ENCODE data around the gene ZP1.

ZP1 gene

DNA sequence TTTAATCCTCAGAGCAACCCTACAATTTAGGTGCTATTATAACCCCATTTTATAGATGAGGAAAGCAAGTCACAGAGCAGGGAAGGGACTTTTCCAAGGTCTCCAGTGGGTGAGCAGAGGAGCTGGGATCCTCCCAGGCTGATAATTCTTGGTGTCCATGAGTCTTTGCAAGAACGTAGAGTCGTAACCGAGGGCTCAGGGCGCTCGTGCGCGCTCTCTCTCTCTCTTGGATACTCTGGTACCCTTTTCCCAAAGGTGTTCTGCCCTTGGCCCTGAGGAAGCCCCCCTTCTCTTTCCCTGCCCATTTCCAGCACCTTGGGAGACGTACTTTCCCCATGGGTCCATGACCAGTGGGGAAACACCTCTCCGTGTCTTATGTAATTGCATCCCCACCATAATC is 5.2 kb upstream of the ZP1 start:
- DNase-seq: no peak

DNA sequence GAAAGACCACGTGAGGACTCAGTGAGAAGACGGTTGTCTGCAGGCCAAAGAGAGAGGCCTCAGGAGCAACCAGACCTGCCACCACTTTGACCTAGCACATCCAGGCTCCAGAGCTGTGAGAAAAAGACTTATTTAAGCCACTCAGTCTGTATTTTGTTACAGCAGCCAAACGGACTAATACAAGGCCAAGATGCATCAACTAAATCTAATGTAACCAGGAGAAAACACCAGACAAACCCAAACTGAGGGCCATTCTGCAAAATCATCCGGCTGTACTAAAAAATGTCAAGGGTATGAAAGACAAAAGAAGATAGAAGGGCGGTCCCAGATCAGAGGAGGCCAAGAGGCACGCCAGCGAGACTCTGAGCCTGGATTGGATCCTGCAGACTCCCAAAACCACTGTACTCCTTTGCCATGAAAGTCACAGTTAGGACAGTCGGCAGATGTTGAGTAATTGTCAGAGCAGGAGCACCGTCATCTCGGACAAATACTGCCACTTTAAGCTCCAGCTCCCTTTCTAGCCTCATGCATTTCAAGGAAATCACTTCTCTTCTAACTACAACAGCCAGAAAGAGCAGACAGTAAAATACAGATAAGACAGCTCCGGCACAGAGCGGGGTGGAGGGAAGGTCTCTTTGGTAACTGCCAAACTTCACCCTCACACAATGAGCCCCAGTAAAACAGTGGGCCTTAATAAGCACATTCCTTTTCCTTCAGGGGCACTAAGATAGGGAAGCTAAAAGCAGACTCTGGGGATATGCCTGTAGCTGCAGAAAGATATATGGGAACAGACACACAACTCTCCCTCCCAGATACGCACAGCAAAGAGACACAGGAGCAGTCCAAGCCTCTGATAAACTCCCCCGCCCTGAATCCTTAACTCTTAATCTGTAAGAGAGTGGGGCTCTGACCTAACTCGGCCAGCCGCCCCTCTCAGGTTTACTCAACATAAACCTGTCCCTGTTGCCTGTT is 3.5 kb upstream of the ZP1 start:
- no peak for DNase-seq

DNA sequence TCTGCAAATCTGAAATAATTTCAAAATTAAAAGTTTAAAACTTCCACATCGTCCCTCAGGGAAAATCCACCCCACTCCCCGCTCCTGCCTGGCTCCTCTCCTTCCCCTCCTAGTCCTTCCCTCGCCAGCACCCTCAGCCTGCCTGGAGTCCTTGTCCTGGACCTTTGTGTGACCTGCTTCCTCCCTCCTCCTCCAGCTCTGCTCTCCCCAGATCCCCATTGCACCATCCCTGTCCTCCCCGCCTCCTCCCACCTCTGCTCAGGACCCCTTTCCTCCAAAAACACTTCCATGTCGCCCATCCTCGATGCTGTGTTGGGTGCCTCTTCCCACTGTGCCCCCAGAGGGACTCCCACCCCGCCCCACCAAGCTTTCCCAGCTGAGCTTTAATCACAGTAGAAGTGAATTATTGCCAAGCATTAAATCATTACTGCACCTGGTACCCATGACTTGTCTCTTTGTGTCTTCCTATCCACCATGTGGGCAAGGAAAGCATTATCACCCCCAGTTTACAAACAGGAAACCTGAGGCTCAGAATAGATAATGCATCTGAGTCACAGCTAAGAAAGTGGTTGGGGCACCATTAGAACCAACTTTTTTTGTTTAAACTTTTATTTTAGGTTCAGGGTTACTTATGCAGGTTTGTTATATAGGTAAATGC is 2.4 kb upstream of the ZP1 start:
- DNase-seq: no peak

DNA sequence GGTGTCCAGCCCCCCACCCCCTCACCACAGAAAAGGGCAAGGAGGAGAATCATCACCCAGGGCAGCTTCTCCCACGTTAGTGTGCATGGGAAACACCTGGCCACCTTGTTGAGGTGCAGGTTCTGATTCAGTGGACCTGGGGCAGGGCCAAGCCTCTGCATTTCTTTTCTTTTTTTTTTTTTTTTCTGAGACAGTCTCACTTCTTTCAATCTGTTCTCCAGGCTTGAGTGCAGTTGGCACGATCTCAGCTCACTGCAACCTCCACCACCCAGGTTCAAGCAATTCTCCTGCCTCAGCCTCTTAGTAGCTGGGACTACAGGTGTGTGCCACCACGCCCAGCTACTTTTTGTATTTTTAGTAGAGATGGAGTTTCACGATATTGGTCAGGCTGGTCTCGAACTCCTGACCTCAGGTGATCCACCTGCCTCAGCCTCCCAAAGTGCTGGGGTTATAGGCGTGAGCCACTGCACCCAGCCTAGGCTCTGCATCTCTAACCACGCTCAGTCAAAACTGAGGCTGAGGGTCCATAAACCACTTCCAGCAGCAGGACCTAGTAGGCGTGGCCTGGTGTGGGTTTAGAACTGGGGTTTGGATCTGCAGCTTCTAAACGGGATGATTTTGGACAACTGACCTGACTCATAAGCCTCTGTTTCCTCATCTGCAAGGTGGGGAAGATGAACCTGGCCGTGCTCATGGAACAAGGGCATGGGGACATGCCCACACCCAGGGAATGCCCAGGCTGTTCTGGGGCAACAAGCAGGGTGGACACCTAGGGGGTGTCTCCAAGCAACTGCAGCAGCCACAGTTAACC is 734 bp downstream of the ZP1 start:
- DNase-seq: no peak

DNA sequence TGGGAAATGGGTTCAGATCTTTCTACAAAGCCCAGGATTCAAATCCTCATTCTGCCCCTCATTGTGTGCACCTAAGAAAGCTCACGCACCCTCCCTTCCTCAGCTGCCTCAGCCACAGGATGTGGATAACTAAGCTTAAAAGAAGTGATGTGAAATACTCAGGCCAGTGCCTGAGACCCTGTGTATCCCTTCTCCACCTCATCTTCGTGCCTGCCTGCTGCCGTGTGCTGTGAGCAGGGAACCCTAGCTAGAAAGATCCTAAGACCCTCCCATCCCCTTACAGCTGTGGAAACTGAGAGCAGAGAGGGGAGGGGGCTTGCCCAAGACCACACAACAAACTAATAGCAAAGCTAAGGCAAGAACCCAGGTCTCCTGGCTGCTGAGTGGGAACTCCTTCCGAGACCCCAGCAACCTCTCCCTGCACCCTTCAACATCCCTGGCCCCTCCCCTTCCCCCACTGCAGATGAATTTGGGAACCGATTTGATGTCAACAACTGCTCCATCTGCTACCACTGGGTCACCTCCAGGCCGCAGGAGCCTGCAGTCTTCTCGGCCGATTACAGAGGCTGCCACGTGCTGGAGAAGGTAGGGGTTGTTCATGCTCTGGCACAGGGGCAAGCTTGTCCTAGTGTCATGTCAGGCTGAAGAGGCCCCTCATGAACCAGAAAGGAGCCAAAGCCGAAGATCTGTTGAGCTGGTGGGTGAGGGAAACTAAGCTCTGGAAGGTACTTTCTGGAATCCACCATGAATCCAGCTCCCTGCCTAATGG is 1.5 kb downstream of the ZP1 start:
- DNase-seq: no peak

DNA sequence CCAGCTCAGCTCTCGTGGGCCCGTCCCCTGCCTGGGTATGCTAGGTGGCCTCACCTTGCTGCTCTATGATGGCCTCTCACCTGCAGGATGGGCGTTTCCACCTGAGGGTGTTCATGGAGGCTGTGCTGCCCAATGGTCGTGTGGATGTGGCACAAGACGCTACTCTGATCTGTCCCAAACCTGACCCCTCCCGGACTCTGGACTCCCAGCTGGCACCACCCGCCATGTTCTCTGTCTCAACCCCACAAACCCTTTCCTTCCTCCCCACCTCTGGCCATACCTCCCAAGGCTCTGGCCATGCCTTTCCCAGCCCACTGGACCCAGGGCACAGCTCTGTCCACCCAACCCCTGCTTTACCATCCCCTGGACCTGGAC is 2.1 kb downstream of the ZP1 start:
- no peak for DNase-seq

DNA sequence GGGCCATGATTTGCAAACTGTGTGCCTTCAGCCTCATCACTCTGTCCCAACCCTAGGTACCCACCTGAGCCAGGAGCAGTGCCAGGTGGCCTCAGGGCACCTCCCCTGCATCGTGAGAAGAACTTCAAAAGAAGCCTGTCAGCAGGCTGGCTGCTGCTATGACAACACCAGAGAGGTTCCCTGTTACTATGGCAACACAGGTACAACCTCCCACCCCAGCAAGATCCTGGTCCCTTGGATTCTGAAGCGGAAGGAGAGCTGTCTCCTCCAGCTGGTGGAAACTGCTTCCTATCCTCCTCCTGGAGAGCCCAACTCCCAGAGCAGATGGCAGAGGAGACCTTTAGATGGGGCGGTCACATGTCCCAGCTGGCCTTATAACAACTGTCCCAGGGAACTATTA is 2.9 kb downstream of the ZP1 start:
- DNase-seq: no peak

DNA sequence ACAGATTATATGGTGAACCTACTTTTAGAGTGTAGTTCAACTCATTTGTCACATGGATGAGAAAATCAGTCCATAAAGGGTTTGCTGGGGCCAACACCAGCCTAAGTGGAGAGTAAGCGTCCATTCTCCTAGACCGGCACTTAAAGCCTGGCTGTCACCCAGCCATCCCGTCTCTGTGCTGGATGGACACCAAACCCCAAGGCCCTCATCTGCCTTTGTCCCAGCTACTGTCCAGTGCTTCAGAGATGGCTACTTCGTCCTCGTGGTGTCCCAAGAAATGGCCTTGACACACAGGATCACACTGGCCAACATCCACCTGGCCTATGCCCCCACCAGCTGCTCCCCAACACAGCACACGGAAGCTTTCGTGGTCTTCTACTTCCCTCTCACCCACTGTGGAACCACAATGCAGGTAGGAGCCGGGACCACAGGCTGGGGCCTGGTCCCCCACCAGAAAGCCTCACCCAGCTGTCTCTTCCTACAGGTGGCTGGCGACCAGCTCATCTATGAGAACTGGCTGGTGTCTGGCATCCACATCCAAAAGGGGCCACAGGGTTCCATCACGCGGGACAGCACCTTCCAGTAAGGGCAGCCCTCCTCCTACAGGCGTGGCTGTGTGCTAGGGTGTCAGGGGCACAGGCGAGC is 3.5 kb downstream of the ZP1 start:
- no peak for DNase-seq

DNA sequence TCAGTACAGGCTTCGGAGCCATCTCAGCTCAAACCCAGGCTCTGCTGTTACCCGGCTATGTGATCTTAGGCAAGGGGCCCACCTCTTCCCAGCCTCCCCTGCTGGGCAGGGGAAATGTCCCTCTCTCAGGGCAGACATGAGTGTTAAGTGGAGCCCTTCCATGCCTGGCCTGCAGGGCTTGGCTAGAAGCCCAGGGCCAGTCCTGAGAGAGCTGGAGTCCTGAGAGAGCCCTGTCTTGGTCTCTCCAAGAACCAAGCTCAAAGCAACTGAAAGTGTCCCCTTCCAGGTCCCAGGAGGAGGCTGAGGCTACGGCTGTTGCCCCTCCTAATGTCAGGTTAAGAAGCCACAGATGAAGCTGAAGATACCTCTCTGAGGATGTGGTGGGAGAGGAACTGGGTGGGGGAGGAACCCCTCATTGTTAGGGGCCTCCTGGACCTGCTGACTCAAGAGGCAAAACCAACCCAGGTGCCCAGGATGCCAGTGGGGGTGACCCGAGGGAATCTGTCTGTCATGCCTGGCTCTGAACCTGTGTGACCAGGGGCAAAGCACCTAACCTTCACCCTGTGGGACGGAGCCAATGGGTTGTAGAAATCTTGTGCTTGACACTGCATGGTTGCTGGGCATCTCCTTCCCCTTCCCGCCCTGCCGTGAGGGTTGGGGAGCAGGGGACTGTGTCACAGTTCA is 4.2 kb downstream of the ZP1 start:
- DNase-seq: no peak

DNA sequence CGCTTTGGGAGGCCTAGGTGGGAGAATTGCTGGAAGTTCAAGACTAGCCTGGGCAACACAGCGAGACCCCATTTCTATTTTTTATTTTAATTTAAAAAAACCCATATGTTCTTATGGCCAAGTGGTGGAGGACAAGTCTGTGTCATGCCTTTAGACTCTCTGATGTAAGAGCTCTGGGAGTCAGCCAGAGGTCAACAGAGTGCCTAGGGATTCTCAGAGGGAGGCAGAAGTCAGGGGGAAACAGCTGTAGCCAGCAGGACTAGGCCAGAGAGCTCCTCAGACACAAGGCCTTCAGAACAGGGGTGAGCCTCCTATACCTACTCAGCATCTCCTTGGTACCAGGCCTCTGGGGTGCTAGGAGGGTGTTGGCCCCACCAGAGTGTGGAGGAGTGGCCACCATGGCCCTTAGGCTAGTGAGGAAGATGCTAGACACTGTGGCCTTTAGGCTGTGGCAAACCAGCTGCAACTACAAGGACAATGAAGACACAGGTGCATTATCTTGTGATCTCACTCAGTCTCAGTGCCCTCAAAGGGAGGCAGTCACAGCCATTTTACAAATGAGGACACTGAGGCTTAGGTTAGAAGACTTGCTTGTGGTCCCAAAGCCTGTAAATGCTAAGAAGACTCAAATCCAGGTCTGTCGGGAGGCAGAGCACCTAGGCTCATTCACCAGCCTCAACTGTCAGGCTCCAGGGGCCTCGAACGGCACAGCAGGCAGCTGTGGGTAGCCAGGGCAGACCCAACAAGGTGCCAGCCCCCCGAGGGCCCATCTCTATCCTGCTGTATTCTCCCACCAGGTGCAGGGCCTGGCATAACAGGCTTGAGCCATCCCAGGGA is 5.0 kb downstream of the ZP1 start:
- no peak for DNase-seq

DNA sequence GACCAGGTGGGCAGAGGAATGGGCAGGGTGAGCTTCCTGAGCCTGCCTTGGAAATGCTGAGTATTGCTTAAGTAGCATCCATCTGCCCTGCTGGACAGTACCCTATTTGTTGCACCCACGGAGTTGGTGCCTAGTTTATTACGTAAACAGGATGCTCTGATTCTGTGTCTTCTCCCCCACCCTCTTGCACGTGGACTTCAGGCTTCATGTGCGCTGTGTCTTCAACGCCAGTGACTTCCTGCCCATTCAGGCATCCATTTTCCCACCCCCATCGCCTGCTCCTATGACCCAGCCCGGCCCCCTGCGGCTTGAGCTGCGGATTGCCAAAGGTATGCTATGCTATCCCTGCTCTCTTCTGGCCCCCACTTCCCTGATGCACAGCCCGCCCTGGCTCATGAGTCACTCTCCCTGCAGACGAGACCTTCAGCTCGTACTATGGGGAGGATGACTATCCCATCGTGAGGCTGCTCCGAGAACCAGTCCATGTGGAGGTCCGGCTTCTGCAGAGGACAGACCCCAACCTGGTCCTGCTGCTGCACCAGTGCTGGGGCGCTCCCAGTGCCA is 5.7 kb downstream of the ZP1 start:
- no peak for DNase-seq

DNA sequence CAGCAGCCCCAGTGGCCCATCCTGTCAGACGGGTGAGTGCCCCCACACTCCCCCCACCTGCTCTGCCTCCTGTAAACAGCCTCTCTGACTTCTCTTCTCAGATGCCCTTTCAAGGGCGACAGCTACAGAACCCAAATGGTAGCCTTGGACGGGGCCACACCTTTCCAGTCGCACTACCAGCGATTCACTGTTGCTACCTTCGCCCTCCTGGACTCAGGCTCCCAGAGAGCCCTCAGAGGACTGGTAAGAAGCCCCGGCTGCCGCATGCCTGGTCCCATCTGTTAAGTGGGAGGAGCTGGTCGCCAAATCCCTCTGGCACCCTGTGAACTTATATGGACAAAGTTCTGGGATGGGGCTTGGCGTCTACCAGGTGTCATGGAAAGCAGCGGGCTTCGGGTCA is 6.2 kb downstream of the ZP1 start:
- no peak for DNase-seq

DNA sequence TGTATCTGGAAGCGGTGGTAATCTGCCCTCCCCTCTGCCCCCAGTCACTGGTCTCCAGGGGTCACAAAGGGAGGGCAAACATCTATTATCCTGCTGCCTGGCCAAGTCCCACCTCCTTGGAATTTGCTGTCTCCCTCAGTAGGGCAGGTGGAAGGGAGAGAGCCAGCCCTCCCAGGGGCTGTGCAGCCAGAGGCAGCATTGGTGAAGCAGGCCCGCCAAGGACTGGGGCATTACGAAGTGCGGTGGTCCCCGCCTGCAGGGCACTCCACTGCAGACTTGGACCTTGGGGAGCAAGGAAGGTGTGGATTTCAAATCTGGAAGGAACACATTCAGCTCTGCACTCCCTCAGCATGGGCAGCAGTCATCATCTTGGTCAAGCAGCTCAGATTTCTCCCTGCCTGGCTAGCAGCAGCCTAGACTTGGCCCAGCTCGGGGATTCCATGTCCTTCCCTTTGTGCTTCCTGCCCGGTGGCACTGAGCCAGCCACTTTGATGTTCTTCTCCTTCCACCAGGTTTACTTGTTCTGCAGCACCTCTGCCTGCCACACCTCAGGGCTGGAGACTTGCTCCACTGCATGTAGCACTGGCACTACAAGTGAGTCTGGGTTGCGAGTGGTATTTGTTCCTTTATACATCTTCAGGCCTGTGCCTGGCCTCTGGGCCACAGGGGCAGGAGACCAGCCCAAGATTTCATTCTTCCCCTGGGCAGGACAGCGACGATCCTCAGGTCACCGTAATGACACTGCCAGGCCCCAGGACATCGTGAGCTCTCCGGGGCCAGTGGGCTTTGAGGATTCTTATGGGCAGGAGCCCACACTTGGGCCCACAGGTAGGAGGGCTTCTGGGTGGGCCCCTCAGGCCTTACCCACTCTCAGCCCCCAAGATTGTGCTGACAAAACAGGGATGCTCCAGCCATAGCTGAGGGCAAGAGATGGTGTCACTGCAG is 7.4 kb downstream of the ZP1 start:
- DNase-seq: no peak

DNA sequence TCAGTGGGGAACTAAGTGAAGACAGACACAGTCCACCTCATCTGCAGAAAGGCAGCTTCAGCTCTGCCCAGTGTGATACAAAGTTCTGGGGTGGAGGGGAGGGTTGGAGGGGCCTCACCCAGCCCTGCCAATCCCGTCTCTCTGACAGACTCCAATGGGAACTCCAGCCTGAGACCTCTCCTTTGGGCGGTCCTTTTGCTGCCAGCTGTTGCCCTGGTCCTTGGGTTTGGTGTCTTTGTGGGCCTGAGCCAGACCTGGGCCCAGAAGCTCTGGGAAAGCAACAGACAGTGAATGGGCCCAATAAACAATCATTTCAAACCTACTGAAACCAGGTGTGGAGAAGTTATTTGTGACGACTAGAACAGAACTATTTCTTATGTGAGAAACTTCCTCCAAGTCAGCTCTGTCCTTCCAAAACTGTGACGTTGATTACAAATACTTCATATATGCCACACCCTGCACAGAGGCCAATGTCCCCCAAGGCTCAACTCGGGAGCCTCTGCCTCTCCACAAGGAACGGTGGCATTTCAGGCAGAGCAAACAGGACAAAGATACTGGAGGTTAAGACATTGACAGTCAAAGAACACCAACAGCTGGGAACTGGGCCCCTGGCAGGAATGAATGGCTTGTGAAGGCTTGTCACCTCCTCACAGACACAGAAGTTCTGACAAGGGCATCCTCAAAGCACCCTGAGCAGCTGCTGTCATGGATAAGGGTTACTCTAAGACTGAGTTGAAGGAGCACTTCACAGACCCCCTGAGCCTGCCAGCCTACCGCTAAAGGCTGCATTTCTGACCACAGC is 8.2 kb downstream of the ZP1 start:
- no peak for DNase-seq

DNA sequence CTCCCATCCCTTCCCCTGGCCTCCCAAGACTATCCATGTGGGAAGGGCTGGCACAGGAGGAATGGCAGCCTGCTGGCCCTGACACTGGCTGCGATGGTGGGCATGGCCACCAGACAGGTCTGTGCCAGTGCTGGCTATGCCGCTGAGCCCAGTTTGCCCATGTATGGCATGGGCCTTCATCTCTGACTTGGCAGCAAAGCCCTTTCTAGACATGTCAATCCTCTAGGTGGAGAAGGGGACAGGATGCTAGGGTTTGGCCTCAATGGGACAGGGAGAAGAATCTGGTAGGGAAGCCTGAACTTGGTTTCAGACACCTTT is 8.8 kb downstream of the ZP1 start:
- no peak for DNase-seq

DNA sequence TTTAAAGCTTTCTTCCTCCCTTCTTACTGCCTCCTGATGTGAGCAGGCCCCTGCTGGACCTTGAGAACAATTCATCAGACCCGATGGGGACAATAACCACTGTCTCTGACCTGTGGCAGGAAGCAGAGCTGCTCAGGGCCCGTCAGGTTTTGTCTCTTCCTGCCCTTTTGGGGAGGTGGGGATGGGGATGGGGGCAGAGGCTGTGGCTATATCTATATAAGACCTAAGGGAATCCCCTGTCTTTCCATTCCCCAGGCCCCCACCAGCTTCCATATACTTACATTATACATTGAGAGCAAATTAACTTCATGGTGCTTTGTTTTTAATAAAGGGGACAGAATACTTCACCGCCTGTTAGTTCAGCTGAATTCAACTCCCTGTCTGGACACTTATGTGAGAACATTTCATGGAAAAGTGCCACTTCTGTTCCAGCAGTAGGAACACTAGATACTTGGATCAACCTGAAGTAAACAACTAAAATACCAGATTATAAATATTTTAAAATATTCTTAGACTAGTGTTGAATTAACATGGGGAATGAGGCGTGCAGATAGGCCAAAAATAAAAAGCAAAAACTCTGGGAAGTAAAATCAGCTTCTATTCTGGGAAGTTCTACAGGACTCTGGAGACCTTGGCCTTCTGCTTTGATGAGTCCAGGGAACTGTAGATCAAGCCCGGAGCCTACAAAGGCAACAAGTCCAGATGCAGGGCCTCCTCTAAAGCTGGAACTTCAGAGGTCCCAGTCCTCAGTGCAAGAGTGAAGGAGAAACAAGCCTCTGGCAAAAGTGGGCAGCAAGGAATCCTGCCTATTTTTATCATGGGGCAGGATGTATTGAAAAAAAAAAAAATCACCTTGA is 11.1 kb downstream of the ZP1 start:
- DNase-seq: no peak

DNA sequence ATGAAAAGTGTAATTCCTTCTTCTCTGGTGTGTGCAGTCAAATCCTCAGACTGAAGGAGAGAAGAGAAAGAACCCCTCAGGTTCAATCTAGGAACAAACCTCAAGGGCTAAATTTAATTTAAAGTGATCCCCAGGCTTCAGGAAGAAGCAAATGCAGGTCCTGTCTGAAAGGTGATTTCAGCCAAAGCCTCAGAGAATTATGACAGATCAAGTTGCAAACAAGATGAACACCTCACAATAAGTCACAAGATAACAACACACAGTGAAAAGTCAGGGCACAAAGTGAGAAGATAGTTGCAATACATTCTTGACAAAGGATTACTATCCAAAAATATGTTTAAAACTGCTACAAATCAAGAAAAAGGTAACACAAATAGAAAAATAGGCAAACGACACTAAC is 11.8 kb downstream of the ZP1 start:
- no peak for DNase-seq

Data from activated CD4-positive, alpha-beta T cell treated with anti-CD3 and anti-CD28 coated beads, Interleukin-2, amount 50 U/mL, for 4 hours (primary cell).